ENCODE measurements around the gene ALDH1A3.

The ALDH1A3 gene

DNA sequence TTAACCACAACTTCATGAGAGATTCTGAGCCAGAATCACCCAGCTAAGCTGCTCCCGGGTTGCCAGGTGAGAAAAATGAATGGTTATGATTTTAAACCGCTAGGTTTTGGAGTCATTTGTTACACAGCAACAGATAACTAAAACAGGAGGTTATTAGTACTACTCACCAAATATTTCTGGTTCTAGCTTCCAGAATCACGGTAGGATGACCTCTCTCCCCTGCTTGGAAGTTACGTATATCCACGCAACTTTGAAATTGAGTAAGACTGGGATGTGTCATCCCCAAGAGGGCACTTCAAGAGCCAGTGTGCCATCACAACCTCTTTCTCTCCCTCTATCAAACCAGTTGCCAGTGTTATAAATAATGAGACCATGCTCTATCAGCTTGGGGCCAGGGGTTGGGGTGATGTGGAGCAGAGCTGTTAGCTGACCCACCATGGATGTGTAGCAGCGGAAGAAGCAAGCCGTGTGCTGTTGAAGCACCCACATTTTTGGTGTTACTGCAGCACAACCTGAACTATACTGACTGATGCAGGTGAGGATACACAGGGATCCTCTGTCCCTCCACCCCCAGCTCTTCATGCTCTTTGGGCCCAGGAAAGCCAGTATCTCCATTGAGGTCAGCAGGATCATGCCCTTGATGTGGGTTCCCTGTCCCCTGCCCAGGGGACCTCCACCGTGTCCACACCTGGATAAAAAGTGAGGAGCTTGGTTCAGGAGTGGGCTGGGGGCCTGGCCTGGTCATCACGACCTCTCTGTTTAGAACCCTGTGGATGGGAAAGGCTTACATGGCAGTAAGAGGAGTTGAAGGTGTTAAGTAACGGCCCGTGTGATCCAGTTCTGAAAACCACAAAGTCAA is 19.4 kb upstream of the ALDH1A3 start:
- DNase-seq = no peak

- no peak for DNase-seq
Measured at GRCh38 chr15:100860829-100861510, 18.7 kb upstream of the ALDH1A3 start.

- peak; percentile 11 for DNase-seq
Measured at GRCh38 chr15:100861511-100861991, 18.1 kb upstream of the ALDH1A3 start.

DNA sequence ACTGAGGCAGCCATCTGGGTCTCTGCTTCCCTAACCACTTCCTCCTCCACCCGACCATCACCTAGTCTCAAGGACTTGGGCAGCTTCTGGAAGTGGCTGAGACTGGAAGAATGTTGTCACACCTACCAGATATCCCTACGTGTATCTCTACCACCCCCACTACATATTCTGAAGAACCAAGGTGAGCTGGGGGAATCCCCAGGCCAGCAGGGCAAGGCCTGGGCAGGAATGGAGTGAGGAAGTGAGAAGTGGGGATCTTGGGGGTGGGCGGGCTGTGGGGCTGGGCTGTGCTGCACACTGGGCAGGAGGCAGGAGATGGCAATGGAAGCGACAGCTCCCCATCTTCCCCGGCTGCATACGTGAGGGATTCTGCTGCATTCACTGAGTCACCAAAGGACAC is 17.5 kb upstream of the ALDH1A3 start:
- DNase-seq = no peak

DNA sequence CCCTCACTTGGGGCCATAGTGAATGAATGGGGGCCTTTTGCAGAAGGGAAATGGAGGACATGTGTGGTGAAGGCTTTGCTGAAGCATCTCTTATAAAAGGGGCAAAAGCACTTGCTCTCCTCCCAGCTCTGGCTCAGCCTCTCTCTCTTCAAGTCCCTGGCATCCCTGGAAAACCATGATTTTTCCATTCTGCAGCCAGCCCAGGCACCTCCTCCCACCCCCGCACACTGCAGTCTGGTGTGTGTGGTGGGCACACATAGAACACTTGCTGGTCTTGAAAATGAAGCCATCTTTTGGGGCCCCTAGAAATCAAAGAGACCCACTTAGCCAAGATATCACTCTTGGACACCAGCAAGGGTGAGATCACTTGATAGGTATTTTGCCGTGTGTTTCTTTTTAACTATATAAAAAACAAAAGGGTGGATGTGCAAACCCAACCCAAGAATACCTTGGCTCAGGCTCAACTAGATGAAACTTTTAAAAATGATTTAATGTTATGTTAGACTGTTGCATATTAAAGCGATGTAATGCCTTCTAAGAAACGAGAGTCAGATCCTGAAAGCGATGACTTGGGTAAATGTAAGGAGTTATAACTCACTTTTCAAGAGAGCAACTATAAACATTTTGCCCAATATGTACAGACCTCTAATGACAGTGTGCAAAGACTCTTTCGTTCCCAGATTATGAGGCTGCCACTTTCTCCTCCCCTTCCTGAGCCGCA is 16.4 kb upstream of the ALDH1A3 start:
- peak; percentile 35 for DNase-seq

DNA sequence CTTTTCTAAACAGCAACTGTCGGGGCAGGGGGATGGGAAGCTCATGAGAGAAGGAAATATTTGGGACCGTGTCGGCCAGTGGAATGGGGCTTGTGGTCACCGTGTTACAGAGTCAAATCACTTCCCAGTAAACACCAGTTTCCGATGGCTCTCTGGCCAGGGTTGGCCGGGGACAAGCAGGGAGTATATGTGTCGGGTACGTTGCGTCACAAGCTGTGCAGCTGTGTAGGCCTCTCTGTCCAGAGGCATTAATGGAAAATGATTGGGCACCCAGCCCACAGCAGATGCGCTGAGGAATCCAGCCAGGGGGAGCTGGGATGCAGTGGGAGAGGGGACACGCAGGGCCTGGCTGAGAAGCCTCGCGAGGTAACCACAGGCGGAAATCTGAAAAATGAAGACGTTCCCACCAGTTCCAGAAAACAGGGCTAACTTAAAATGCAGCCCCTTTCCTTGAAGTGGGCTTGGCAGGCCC is 15.8 kb upstream of the ALDH1A3 start:
- DNase-seq = peak; percentile 27

DNA sequence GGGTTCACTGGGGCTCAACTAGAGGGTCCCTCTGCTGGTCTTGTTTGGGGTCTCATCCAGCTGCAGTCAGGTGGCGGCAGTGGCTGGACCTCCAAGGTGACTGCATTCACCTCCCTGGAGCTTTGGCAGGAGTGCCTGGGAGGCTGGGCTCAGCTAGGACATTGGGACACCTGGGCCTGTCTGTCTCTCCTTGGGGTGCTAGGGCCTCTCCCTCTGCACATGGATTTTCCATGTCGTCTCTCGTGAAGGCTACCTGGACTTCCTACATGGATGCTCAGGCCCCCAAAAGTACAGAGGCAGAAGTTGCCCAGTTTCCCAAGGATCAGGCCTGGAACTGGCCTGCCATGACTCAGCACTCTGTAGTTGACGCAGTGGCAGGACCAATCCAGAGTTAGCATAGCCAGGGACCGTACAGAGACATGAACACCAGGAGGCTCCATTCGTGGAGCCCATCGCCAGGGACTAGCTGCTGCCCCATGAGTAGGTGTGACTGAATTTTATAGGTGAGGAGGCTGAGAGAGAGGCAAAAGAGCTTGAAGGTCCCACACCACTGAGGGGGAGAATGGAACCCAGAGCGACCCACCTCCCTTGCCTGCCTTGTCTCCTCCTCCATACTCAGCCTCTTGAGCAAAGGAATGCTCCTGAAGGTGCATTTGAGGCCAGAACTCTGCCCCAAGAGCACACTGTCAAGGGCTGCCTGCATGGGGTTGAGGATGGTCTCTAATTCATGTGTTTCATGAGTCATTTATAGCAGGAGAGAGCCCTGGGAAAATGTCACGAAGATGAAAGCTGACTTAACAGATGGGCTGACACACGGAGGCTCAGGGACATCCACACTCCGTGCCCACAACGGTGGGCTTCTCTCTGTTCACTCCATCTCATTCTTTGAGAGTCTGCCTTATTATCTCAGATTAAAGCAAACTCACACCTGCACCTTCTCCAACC is 13.0 kb upstream of the ALDH1A3 start:
- DNase-seq = no peak

DNA sequence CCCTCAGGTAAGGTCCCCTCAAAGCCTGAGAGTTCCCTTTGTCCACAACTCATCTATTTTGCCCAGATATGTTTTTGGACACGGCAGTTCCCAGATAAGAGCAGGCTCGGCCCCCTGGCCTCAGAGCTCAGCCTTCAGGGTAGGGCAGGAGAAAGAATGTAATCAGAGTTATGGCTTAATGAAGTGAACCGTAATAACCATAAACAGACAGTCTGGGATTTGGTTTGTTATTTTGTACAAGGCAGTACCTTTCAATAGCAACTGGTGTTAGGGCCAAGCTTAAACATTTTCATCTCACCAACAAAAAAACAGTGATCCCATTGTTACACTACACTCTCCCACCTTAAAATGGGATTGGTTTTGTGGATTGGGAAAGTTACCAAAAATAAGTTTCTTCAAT is 12.2 kb upstream of the ALDH1A3 start:
- DNase-seq = no peak

DNA sequence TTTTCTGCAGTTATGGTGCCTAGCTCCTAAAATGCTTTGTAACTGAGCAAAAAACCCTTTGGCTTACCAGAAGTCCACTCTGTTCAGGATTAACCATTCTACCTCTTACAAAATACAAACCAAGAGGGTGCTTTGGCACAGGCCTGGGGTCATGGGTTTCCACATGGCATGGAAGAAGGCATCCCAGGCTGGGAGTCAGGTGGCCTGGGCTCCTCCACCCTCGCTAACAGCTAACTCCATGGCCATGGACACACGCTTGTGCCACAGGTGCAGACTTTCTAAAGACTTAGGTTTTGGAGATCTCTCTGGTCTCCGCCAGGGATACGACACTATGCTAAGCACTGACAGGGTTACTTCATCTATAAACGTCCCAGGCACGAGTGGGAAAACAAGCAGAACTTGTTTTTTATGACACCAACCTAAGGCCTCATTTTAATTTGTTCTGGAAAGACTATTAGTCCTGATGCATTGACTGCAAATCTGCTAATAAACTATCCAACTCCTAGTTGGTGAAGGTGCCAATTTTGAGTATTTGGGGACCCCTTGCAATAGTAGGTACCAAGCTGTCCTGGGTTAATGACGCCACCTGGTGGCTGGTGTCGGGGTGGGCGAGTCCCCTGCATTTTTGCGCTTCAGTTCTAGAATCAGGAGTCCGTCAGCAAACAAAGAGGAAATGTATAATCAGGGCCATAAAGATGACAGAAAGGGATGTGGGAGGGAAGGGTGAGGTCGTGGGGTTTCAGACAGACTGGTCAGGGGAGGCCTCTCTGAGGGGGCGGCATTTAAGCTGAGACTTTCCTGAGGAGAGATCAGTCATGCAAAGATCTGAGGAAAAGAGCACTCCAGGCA is 10.3 kb upstream of the ALDH1A3 start:
- no peak for DNase-seq

GRCh38 chr15:100873029-100873677 is 6.5 kb upstream of the ALDH1A3 start:
- peak; percentile 74 for DNase-seq

DNA sequence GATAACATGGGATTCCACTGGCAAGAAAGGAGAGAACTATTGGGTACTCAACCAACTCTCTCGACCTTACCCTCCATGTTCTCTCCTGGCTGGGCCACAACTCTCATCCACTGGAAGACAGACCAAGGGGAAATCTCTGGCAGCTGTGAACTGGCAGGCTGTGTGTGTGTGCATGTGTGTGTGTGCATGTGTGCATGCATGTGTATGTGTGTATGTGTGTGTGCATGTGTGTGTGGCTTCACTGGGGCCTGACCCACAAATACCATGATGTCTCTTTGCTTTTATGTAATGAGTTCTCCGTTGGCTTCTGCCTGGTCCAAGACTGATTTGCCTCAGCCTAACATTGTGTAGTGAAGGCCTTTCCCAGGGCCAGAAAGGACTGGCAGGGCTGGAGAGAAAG is 4.1 kb upstream of the ALDH1A3 start:
- no peak for DNase-seq

- DNase-seq = no peak
Measured at GRCh38 chr15:100875976-100876375, 3.7 kb upstream of the ALDH1A3 start.

GRCh38 chr15:100877551-100877950 is 2.1 kb upstream of the ALDH1A3 start:
- DNase-seq = no peak

DNA sequence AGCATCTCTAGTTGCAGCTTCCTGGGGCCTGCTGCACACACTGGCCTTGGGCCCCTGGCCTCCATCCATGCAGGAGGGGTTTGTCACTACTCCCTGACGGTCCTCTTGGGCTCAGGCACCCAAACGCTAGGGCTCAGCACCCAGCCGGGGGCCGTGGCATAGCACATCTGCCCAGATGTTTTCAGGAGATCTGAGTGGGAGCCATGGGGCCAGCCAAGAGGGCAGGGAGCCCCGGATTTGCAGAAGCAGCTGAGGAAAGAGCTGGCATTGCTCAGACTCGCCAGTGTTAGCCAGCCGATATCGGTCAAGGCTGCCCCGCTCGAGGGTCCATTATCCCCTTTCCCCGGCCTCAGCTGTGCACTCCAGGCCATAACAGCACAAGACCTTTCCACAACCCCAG is 1.5 kb upstream of the ALDH1A3 start:
- no peak for DNase-seq

DNA sequence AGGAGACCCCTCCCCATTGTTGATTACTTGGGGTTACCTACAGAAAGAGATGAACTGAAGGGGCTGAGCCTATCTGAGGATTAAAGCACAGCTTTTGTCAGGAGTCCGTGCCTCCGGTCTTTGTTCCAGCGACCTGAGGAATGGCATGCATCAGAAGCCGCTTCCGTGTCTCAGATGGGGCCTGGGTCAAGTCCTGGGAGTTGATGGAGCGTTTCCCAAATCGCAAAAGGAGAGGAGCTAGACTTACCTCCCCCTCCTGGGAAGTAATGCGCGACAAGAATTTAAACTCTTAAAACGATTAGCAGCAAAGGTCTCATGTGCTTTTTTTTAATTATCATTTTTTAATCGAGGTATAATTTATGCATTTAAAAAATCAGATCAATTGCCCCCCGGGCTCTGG is 983 bp upstream of the ALDH1A3 start:
- no peak for DNase-seq

- DNase-seq = peak; percentile 22
Measured at GRCh38 chr15:100879061-100879463, 569 bp upstream of the ALDH1A3 start.

GRCh38 chr15:100880139-100880896 is 687 bp downstream of the ALDH1A3 start:
- no peak for DNase-seq

DNA sequence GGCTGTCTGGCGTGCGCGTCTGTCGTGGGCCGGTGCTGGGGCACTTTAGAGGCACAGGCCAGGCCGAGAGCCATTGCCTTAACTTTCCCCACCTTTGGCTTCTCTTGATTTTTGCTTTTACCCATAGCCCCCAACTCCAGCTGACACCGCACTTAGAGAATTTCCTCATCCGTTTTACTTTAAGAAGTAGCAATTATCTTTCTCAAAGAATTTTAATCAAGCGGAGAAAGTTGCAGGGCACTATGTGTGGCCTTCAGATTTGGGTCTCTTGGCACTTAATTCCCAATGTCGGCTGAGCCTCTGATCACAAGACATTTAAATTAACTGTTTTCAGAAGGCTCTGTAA is 1.2 kb downstream of the ALDH1A3 start:
- no peak for DNase-seq

- no peak for DNase-seq
Measured at GRCh38 chr15:100881573-100882336, 2.1 kb downstream of the ALDH1A3 start.
